Thyroid gland (tissue), 4 donors: ENCODE results near the gene PTPN6. TPM values are rescaled to one million over a fixed set of nuclear protein-coding genes. Genes with fewer than 3 reads are reported as not detected.

Experiments used
- DNase-seq, 2 donors: peaks; one replicate each; pipeline ENCODE4 v3.0.0-alpha.2; 2019
- H3K27ac ChIP-seq, 3 donors: fragments of 200-600 bp; sonication (generic); 1 replicate in 2 of 3; 2 replicates in 1 of 3; pipeline ENCODE4 v1.5.1; 2016 to 2019; ENCODE audit warnings: mild to moderate bottlenecking in 1 of 3, moderate library complexity in 1 of 3
- H3K27me3 ChIP-seq: fragments of 200-600 bp; sonication (generic); one replicate; pipeline ENCODE4 v1.5.1; 2019
- H3K36me3 ChIP-seq, 2 donors: fragments of 200-600 bp; sonication (generic); one replicate each; pipeline ENCODE4 v1.5.1; 2016 to 2019
- H3K4me1 ChIP-seq, 2 donors: fragments of 200-600 bp; sonication (generic); one replicate each; pipeline ENCODE4 v1.5.1; 2017 to 2019
- H3K4me3 ChIP-seq, 3 donors: fragments of 200-600 bp; sonication (generic); replicated peaks in 1 of 3; 1 replicate in 2 of 3; 2 replicates in 1 of 3; pipeline ENCODE4 v1.5.1; 2016; ENCODE audit warnings: mild to moderate bottlenecking in 1 of 3
- H3K9me3 ChIP-seq: fragments of 200-600 bp; sonication (generic); one replicate; pipeline ENCODE4 v1.5.1; 2017
- POLR2A ChIP-seq, 2 donors: fragments of 450-650 bp; IDR thresholded peaks; one replicate each; pipeline ENCODE4 v1.6.1; 2017; ENCODE audit warnings: antibody characterized with exemption in 2 of 2, mild to moderate bottlenecking in 2 of 2, moderate library complexity in 1 of 2
- WGBS, 2 donors: methylation state at CpG; one replicate each; pipeline ENCODE4 v1.1.5; 2017; 5-methylcytosine and 5-hydroxymethylcytosine counted together
- intact Hi-C: fragments of 100-400 bp; cut with DNase I; formaldehyde crosslinking; loops from one replicate; pipeline ENCODE4 v1.15.1; 2023
- total RNA-seq, 4 donors: library from RNA; depleted of rRNA; stranded (reverse); fragments of >200 nt; gene quantifications; one replicate each; pipeline ENCODE4 v1.2.3, GENCODE V29; 2016
- TF ChIP-seq, protein P1 (sequence below), 6 experiments: fragments of 200-600 bp in 3 of 6; fragments of 450-650 bp in 3 of 6; sonication (generic) in 3 of 6; IDR thresholded peaks; one replicate each; pipeline ENCODE4 v1.5.1; 2016 to 2019; ENCODE audit warnings: antibody characterized with exemption in 6 of 6, mild to moderate bottlenecking in 2 of 6, inconsistent platforms in 1 of 6, moderate library complexity in 1 of 6

PTPN6 gene
- total RNA-seq, 4 donors from 2014 or later, result 21.7 to 32.3 (median 31.4) TPM

DNA sequence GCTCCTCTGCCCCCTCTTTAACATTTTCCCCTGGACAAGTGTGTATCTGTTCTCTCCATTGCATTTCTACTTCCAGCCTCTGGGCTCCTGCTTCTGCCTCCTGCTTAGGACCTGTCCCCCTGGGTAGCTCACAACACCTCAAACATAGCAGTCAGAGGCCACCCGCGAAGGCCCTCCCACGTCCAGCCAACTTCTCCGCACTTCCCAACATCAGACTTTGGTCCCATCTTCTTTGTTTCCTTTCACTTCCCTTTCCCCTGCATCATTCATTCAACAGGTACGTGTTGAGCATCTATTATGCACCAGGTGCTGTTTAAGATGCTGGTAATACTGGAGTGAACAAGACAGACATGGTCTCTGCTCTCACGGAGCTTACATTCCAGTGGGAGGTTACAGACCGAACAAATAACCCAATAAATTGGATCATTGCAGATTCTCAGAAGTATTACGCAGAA, 4.2 kb upstream of the PTPN6 start:
- peaks cover 0 to under 1% of the 10 kb centered on the region in 2 donors for H3K36me3 ChIP-seq
- peak overlapping the region in 1 of 3 donors; percentile 35 for H3K4me3 ChIP-seq
- no peaks in the 10 kb centered on the region for H3K9me3 ChIP-seq
- peak overlapping the region in 2 of 3 donors; percentile 73 to 97 for H3K27ac ChIP-seq
- H3K27me3 ChIP-seq, result no peaks in the 10 kb centered on the region
- intact Hi-C loops, result loop anchor here (2.0 to 5.0 kb wide), 3 partner anchors 16 to 165 kb away; partner anchors contain the start of gene C1R
- no peak for DNase-seq
- WGBS, 2 donors, result 49 to 55% methylated on average over 8 of the region's 8 CpGs
- TF ChIP-seq, protein P1, sequence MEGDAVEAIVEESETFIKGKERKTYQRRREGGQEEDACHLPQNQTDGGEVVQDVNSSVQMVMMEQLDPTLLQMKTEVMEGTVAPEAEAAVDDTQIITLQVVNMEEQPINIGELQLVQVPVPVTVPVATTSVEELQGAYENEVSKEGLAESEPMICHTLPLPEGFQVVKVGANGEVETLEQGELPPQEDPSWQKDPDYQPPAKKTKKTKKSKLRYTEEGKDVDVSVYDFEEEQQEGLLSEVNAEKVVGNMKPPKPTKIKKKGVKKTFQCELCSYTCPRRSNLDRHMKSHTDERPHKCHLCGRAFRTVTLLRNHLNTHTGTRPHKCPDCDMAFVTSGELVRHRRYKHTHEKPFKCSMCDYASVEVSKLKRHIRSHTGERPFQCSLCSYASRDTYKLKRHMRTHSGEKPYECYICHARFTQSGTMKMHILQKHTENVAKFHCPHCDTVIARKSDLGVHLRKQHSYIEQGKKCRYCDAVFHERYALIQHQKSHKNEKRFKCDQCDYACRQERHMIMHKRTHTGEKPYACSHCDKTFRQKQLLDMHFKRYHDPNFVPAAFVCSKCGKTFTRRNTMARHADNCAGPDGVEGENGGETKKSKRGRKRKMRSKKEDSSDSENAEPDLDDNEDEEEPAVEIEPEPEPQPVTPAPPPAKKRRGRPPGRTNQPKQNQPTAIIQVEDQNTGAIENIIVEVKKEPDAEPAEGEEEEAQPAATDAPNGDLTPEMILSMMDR (IDR thresholded peaks at IDR 0.05), result no peak
- no peak for TF ChIP-seq POLR2A (IDR thresholded peaks at IDR 0.05)
- peaks cover 19 to 34% of the 10 kb centered on the region in 2 donors for H3K4me1 ChIP-seq

DNA sequence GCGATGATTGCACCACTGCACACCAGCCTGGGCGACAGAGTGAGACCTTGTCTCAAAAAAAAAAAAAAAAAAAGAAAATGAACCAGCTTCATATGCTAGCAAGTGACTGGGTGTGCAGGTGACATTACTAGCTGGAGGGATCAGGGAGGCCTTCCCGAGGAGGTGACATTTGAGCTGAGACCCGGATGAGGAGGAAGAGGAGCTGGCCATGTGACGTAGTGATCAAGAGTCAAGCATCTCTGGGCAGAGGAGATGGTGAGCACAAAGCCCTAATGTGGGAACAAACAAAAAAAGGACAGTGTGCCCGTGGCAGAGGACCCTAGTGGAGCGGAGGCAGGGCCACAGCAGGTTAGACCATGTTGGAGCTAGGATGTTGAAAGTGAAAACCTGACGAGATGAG, 3.5 kb upstream of the PTPN6 start:
- 85 to 89% methylated on average over 8 of the region's 8 CpGs for WGBS, 2 donors
- no peak for DNase-seq
- Histone ChIP-seq H3K4me1 (peaks cover 19 to 32% of the 10 kb centered on the region in 2 donors), H3K27me3 (no peaks in the 10 kb centered on the region), H3K36me3 (no peaks in the 10 kb centered on the region), H3K9me3 (no peaks in the 10 kb centered on the region), H3K4me3 (no peak overlapping the region), H3K27ac (no peak overlapping the region)
- no peak for TF ChIP-seq POLR2A (IDR thresholded peaks at IDR 0.05)
- TF ChIP-seq, protein P1 (IDR thresholded peaks at IDR 0.05), result no peak
- intact Hi-C loops, result loop anchor here (2.0 to 5.0 kb wide), 3 partner anchors 15 to 165 kb away; partner anchors contain the start of gene C1R

DNA sequence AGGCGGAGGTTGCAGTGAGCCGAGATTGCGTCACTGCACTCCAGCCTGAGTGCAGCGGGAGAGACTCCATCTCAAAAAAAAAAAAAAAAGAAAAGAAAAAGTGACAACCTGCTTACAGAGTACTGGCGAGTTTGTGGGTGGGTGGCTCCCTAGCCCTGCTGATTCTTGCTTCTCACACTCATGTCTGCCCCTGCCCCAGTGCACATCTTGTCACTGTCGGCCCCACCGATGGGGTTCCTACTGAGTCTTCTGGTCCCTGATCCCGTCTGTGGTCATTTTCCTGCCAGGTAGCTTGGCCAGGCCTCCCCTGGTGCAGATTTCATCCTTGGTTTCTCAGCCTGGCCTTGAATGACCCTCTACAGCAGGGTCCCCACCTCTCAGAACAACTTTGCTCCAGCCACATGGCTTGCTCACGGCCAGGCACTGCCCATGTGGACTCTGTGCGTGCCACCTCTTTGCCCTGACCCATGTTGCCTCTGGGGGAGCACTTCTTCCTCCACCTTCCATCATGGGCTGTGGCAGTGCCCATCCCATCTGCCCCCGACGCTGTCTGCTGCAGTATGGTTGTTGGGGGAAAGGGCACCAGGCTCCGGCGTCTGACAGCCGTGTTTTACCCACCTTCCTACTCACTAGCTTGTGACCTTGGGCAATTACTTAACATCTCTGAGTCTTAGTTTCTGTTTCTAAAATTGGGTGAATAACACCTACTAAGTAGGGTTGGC, 2.1 kb upstream of the PTPN6 start:
- no peak for DNase-seq
- Histone ChIP-seq H3K4me1 (peaks cover 11 to 28% of the 10 kb centered on the region in 2 donors), H3K4me3 (no peak overlapping the region), H3K27ac (no peak overlapping the region), H3K36me3 (no peaks in the 10 kb centered on the region), H3K9me3 (no peaks in the 10 kb centered on the region), H3K27me3 (no peaks in the 10 kb centered on the region)
- intact Hi-C loops, result loop anchor here (5.0 kb wide), 2 partner anchors 143 to 163 kb away; partner anchors contain the start of gene C1R
- 88 to 92% methylated on average over 15 of the region's 15 CpGs for WGBS, 2 donors
- no peak for TF ChIP-seq POLR2A (IDR thresholded peaks at IDR 0.05)
- TF ChIP-seq, protein P1 (IDR thresholded peaks at IDR 0.05), result no peak

DNA sequence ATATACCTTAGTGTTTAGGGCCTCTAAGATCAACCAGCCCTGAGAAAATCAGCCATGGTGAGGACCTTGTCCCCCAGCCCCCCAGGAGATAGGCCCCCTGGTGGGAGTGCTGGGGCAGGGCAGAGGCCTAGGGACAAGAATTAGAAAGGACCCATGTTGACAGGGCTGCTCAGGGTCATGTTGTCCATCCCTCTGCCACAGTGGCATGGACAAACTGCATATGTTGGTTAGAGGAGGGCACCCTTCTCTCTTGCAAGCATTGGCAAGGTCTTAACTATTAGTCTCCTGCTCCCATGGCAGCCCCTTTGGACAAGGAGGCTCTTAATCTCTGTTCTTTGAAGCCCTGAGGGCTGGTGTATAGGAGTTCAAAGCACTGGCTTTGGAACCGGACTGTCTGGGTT, 755 bp upstream of the PTPN6 start:
- no peak for DNase-seq
- no peak overlapping the region for H3K27ac ChIP-seq
- H3K27me3 ChIP-seq, result no peaks in the 10 kb centered on the region
- 89 to 100% methylated on average over 1 of the region's 1 CpG for WGBS, 2 donors
- H3K36me3 ChIP-seq, result no peaks in the 10 kb centered on the region
- intact Hi-C loops, result no loop called here
- H3K4me3 ChIP-seq, result no peak overlapping the region
- H3K4me1 ChIP-seq, result peaks cover 7 to 21% of the 10 kb centered on the region in 2 donors
- TF ChIP-seq, protein P1 (IDR thresholded peaks at IDR 0.05), result no peak
- TF ChIP-seq POLR2A (IDR thresholded peaks at IDR 0.05), result no peak
- H3K9me3 ChIP-seq, result no peaks in the 10 kb centered on the region

DNA sequence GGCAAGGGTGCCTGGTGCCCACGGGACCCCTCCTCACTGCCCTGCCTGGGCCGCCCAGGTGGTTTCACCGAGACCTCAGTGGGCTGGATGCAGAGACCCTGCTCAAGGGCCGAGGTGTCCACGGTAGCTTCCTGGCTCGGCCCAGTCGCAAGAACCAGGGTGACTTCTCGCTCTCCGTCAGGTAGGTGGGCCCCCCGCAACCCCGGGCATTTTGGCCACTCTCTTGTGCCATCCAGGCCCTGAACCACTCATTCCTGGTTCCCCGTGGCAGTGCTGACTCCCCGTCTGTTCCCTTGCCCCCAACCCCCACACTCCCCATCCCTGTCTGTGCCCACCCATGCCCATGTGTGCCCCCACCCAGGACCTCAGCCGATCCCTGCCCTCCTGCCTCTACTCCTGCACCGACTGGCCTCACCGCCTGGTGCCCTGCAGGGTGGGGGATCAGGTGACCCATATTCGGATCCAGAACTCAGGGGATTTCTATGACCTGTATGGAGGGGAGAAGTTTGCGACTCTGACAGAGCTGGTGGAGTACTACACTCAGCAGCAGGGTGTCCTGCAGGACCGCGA, 480 bp downstream of the PTPN6 start:
- H3K27ac ChIP-seq, result no peak overlapping the region
- no peak for DNase-seq
- no peaks in the 10 kb centered on the region for H3K27me3 ChIP-seq
- no peaks in the 10 kb centered on the region for H3K9me3 ChIP-seq
- TF ChIP-seq POLR2A (IDR thresholded peaks at IDR 0.05), result no peak
- TF ChIP-seq, protein P1 (IDR thresholded peaks at IDR 0.05), result no peak
- intact Hi-C loops, result no loop called here
- H3K4me1 ChIP-seq, result peaks cover 0 to 12% of the 10 kb centered on the region in 2 donors
- no peaks in the 10 kb centered on the region for H3K36me3 ChIP-seq
- no peak overlapping the region for H3K4me3 ChIP-seq
- 88 to 93% methylated on average over 11 to 14 of the region's 20 CpGs for WGBS, 2 donors
